ENCODE measurements around the gene PELI2.

The PELI2 gene

GRCh38 chr14:56210571-56210970 lies 92.4 kb downstream of the PELI2 start:
- DNase-seq: no peak

- DNase-seq: no peak
Observed at GRCh38 chr14:56211084-56211483, 92.9 kb downstream of the PELI2 start.

- no peak for DNase-seq
Observed at GRCh38 chr14:56211844-56212243, 93.6 kb downstream of the PELI2 start.

- DNase-seq: no peak
Observed at GRCh38 chr14:56212521-56212920, 94.3 kb downstream of the PELI2 start.

GRCh38 chr14:56213306-56213705 lies 95.1 kb downstream of the PELI2 start:
- no peak for DNase-seq

GRCh38 chr14:56215180-56215579 lies 97.0 kb downstream of the PELI2 start:
- DNase-seq: no peak

- DNase-seq: peak; percentile 83
Observed at GRCh38 chr14:56216626-56217379, 98.6 kb downstream of the PELI2 start.

GRCh38 chr14:56217380-56218045 lies 99.3 kb downstream of the PELI2 start:
- DNase-seq: no peak

GRCh38 chr14:56219666-56220413 lies 101.6 kb downstream of the PELI2 start:
- DNase-seq: no peak

- no peak for DNase-seq
Observed at GRCh38 chr14:56221382-56222128, 103.3 kb downstream of the PELI2 start.

GRCh38 chr14:56224229-56224628 lies 106.0 kb downstream of the PELI2 start:
- no peak for DNase-seq

- no peak for DNase-seq
Observed at GRCh38 chr14:56224691-56225681, 106.8 kb downstream of the PELI2 start.

GRCh38 chr14:56235388-56235787 lies 117.2 kb downstream of the PELI2 start:
- DNase-seq: no peak

GRCh38 chr14:56237398-56237797 lies 119.2 kb downstream of the PELI2 start:
- no peak for DNase-seq

- DNase-seq: no peak
Observed at GRCh38 chr14:56241461-56241860, 123.2 kb downstream of the PELI2 start.

- DNase-seq: no peak
Observed at GRCh38 chr14:56243110-56243509, 124.9 kb downstream of the PELI2 start.

- no peak for DNase-seq
Observed at GRCh38 chr14:56244138-56244789, 126.1 kb downstream of the PELI2 start.

- peak; percentile 13 for DNase-seq
Observed at GRCh38 chr14:56247495-56248200, 129.4 kb downstream of the PELI2 start.

GRCh38 chr14:56248442-56248841 lies 130.2 kb downstream of the PELI2 start:
- no peak for DNase-seq

GRCh38 chr14:56261046-56261445 lies 142.8 kb downstream of the PELI2 start:
- no peak for DNase-seq

GRCh38 chr14:56262530-56262929 lies 144.3 kb downstream of the PELI2 start:
- no peak for DNase-seq

Measured in RPMI8226 (cell line).